Measurements from ENCODE around the gene PELI2.

Gene PELI2

GRCh38 chr14:56262530-56262929 is 144.3 kb downstream of the PELI2 start:
- DNase-seq: no peak

GRCh38 chr14:56268039-56268438 is 149.8 kb downstream of the PELI2 start:
- DNase-seq: no peak

GRCh38 chr14:56268673-56269072 is 150.5 kb downstream of the PELI2 start:
- no peak for DNase-seq

DNA sequence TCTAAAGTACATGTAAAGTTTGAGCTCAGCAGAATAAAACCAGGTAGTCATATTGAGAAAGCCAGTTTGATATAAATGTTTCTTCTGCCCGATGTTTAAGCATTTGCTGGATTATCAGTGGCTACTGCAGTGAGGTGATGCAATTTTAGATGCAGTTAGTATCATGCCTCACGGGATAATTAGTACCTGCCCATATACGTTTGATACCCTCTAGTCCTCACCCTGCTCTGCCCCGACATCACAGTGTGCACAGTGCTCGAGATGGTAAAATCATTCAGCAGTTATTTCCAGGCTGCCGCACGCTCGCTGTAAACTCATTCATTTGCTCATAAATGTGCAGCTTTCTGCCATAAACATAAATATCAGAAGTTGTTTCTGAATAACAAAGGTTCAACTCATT is 152.7 kb downstream of the PELI2 start:
- no peak for DNase-seq

GRCh38 chr14:56271970-56272369 is 153.8 kb downstream of the PELI2 start:
- DNase-seq: no peak

DNA sequence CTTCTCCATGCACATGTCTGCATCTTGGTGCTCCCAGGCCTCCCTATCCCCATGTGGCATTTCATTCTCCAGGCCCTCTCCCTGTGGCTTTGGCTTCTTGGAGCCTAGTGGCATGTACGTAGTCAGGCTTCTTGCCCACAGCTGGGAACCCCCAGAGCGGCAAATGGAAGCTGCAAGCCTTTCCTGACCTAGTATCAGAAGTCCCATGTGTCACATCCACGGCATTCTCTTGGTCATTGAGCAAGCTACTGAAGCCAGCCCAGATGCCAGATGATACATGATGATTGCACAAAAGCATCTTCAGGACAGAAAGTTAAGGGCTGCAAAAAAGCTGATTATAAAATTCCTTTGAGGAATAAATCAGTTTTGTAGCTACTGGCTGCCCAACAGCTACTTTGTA is 154.9 kb downstream of the PELI2 start:
- no peak for DNase-seq

- no peak for DNase-seq
These were observed 155.7 kb downstream of the PELI2 start for GRCh38 chr14:56273951-56274350.

DNA sequence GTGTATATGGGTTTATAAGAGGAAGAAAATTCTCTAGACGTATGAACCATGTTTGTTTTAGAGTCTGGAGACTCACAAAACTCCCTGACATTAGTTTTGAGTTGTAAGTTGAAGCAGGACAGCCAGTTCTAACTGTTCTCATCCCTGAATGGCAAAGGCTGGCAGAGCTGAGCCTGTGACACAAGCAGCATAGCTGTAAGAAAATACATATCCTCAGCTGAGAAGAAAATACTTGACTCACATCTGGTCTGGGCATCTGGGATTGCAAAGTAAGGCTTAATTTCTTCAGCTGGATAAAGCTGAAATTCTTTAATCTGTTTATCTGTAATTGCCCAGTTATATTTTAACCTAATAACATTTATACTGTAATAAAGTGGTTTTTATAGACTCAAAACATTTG is 156.3 kb downstream of the PELI2 start:
- no peak for DNase-seq

DNA sequence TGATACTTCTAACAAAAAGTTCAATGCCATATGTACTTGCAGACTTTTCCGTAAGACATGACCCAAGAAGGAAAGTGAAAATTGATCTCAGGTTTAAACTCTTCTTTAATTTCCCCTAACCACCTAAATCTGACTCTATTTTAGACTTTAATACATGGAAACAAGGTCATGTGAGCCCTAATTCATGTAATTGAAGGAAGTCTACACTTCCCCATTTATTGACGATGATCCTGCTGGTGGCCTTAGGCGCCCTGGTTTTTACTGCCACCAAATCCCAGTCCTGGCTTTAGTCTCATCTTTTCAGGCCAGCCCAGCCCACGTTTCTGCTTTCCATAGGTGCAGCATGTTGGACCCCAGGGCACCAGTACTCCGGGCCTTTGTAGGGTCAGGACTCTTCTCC is 157.9 kb downstream of the PELI2 start:
- DNase-seq: no peak

- DNase-seq: no peak
These were observed 160.2 kb downstream of the PELI2 start for GRCh38 chr14:56278383-56278782.

GRCh38 chr14:56280843-56281242 is 162.6 kb downstream of the PELI2 start:
- DNase-seq: no peak

DNA sequence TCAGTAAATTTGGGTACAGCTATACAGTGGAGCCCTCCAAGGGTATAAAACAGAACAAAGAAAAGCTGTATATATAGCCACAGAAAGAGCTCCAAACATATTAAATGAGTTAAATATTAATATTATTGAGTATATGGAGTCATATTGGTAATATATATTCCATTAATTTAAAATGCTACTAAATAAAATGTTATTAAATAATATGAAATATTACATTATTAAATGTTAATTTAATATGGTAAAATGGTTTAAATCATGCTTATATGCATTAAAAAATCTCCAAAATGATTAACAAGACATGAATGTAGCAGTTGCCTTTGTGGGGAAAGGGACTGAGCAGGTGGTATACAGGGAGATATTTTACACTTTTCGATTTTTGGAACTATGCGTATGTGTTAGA is 164.0 kb downstream of the PELI2 start:
- DNase-seq: no peak

DNA sequence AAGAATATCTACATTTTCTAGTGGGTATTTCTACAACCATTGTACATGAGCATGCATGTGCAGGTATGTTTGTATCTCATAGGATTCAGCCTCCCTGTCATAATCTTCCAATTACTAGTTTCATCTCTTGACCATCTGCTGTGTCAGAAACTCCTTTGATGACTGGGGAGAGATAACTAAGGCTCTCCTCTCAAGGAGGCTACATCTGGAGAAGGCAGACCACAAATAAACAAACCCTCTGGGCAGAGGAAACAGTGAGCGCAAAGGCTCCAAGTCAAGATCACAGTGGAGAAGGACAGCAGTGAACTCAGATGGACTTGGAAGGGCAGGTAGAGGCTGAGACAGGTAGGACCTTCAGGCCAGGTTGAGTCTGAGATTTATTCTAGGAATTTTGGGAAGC is 166.4 kb downstream of the PELI2 start:
- DNase-seq: no peak

DNA sequence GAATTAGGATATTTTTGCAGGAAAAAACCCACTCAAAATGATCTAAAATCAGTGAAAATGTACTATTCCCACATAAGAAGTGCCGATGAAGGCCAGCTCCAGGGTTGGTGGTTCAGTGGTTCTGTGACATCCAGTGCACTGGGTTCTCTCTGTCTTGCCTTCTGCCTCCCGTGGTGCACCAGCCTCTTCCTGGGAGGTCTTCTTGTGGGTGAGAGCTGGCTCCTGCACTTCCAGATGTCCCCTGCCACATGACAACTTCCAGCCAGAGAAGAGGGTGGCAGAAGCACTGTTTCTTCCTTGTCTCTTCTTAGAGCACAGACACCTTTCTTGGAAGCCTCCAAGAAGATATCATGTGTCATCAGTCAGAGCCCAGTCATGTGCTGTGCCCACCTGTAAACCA is 170.9 kb downstream of the PELI2 start:
- DNase-seq: no peak

GRCh38 chr14:56290195-56290594 is 172.0 kb downstream of the PELI2 start:
- DNase-seq: no peak

GRCh38 chr14:56292970-56293369 is 174.8 kb downstream of the PELI2 start:
- no peak for DNase-seq

- DNase-seq: no peak
These were observed 175.3 kb downstream of the PELI2 start for GRCh38 chr14:56293506-56293905.

- no peak for DNase-seq
These were observed 175.9 kb downstream of the PELI2 start for GRCh38 chr14:56294128-56294527.

GRCh38 chr14:56295743-56296142 is 177.5 kb downstream of the PELI2 start:
- DNase-seq: no peak

DNA sequence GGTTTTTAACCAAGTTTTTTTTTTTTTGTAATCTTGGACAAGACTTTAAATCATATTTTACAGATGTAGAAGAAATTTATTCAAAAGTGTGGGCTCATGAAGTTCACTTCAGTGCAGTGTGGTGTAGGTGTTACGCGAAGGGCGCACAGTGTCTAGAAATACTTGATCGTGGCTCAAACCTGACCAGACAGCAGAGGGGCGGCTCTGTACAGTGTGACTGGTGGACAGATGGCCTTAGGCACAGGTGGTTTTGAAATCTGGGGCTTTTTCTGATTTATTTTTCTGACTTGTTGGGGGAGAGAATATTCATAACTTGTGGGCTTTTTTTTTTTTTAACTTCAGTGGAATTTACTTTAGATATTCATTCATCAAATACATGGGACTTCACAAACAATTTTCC is 179.2 kb downstream of the PELI2 start:
- no peak for DNase-seq

DNA sequence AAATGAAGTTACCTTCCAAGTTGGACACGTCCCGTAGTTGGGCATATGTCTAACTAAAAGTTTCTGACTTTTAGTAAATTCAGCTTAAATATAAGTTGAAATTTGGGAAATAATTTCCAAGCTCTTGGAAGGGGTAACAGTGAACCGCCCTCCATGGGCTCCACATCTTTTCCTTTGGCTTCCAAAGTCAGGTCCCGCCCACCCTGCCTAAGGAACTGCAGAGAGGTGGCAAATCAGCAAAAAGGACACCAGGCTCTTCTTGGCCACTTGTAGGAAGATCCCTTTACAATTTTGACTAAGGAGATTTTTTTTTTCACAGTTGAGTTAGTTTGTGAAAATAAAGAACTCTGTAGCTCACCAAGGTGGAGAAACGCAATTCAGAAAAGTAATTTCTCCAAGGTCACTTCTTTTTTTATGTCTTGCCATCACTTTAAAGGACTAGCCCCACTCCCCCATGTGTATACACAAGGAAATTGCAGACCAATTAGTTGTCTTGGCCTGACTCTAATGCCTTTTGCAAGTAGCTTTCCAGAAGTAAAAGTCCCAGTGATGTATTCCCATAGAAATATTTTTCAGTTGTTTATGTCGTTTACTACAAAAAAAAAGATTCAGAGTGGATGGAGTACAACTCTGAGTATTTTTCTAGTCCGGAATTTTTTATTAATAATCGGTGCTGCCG is 181.2 kb downstream of the PELI2 start:
- no peak for DNase-seq

DNA sequence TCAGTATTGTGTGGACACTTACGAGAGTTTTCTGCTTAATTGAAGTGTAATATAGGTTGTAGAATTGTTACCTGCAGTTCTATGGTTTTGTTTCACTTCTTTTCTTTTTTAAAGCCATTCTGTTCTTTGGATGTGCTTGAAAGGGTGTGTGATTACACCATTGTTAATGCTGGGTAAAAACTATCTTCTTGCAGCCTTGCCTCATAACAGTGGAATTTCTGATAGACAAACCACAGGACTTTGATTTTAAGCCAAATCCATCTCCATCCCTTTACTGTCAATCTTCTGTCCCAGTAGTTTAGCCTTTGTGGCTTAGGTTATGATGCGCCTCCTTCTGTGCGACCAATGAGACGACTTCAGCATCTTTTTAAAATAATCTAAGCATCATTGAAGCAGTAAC is 182.3 kb downstream of the PELI2 start:
- no peak for DNase-seq

DNA sequence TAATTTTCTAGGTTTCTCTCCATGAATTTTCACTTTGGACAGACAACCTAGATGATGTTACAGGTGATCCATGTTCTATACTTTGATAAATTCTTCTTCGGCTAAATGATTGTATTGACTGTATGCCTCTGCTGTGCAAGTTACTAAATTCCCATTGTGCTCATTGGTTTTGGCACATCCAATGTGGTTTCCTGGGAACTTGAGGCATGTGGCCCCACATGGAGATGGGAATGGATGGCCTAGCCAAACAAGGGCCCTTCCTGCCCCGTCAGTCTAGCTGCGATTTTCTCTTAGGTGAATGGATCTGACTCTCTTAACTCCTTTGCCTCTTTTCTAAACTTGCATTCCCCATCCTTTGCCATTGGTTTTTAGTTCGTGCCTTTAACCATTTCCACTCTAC is 186.2 kb downstream of the PELI2 start:
- no peak for DNase-seq

DNA sequence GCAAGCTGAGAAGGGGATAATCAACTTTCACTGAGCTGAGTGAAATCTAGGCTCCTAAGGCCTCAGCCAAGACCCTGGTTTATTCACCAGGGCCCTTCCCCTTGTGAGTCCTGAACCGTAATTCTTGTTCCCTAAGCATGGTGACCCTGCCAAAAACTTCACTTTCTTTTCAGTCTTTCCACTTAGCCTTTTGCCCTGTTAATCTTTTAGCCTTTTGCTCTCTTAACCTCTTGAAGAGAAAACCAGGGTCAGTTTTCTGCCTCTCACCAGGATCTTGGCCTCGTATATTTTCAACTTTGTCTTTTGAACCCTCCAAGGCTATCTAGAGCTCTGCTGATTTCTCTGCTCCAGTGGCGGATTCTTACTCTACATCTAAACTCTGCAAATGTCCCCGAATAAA is 191.0 kb downstream of the PELI2 start:
- no peak for DNase-seq

GRCh38 chr14:56310643-56311042 is 192.4 kb downstream of the PELI2 start:
- no peak for DNase-seq

DNA sequence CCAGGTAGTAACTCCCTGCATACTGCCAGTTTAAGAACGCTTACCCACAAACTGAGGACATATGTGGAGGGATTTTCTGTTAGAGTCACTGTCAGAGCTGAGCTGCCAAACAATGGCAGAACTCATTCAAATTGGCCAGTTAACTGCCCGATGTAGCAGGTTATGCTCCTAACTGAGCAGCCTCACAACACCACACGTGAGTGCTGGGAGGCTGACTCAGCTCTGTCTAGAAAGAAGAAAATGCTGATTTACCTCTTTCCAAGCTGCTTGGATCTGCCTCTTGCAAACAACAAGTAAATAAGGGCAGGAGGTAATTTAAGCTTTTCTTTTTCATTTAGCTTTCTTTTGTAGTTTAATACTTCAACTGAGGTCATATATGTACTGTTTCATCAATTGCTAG is 195.6 kb downstream of the PELI2 start:
- no peak for DNase-seq
